ENCODE results near the gene SH3BP2.
A peak's percentile ranks its signal among the peaks of the same experiment; 100 is the strongest.
"Not testable (repeated sequence)": the region's sequence is repeated elsewhere in the genome, so short reads cannot be mapped to it uniquely, and the experiment has no call there.

The SH3BP2 gene

GRCh38 chr4:2763511-2763967, 29.3 kb upstream of the SH3BP2 start:
- no peak for DNase-seq

- DNase-seq: no peak
Observed at GRCh38 chr4:2765832-2766526, 26.9 kb upstream of the SH3BP2 start.

- DNase-seq: no peak
Observed at GRCh38 chr4:2767046-2767704, 25.7 kb upstream of the SH3BP2 start.

GRCh38 chr4:2767705-2768074, 25.2 kb upstream of the SH3BP2 start:
- DNase-seq: no peak

GRCh38 chr4:2768124-2768523, 24.8 kb upstream of the SH3BP2 start:
- no peak for DNase-seq

GRCh38 chr4:2768921-2769336, 24.0 kb upstream of the SH3BP2 start:
- DNase-seq: no peak

GRCh38 chr4:2771264-2771663, 21.6 kb upstream of the SH3BP2 start:
- no peak for DNase-seq

- DNase-seq: not testable (repeated sequence)
Observed at GRCh38 chr4:2780643-2781042, 12.2 kb upstream of the SH3BP2 start.

- no peak for DNase-seq
Observed at GRCh38 chr4:2781911-2782310, 11.0 kb upstream of the SH3BP2 start.

GRCh38 chr4:2783790-2784189, 9.1 kb upstream of the SH3BP2 start:
- DNase-seq: no peak

GRCh38 chr4:2785613-2786012, 7.3 kb upstream of the SH3BP2 start:
- DNase-seq: no peak

- DNase-seq: peak; percentile 70
Observed at GRCh38 chr4:2786152-2786671, 6.7 kb upstream of the SH3BP2 start.

GRCh38 chr4:2786794-2787229, 6.1 kb upstream of the SH3BP2 start:
- DNase-seq: no peak

- peak; percentile 54 for DNase-seq
Observed at GRCh38 chr4:2787230-2788100, 5.4 kb upstream of the SH3BP2 start.

GRCh38 chr4:2788101-2788500, 4.8 kb upstream of the SH3BP2 start:
- no peak for DNase-seq

- no peak for DNase-seq
Observed at GRCh38 chr4:2788532-2789103, 4.3 kb upstream of the SH3BP2 start.

GRCh38 chr4:2789351-2789750, 3.5 kb upstream of the SH3BP2 start:
- DNase-seq: no peak

GRCh38 chr4:2789793-2790582, 2.9 kb upstream of the SH3BP2 start:
- no peak for DNase-seq

GRCh38 chr4:2790583-2791517, 2.0 kb upstream of the SH3BP2 start:
- no peak for DNase-seq

GRCh38 chr4:2791518-2792395, 1.1 kb upstream of the SH3BP2 start:
- no peak for DNase-seq

Measured in stimulated activated CD4-positive, alpha-beta T cell treated with anti-CD3 and anti-CD28 coated beads, Interleukin-12 subunit alpha, Interleukin-12 subunit beta, amount 100 ng/mL, for 4 hours (primary cell).